ENCODE measurements around the gene ARFGAP1. TPM values are rescaled to one million over a fixed set of nuclear protein-coding genes. Genes with fewer than 3 reads are reported as not detected.

Gene ARFGAP1
- total RNA-seq, 4 donors from 2014 or later: 31.0 to 55.1 (median 36.9) TPM

DNA sequence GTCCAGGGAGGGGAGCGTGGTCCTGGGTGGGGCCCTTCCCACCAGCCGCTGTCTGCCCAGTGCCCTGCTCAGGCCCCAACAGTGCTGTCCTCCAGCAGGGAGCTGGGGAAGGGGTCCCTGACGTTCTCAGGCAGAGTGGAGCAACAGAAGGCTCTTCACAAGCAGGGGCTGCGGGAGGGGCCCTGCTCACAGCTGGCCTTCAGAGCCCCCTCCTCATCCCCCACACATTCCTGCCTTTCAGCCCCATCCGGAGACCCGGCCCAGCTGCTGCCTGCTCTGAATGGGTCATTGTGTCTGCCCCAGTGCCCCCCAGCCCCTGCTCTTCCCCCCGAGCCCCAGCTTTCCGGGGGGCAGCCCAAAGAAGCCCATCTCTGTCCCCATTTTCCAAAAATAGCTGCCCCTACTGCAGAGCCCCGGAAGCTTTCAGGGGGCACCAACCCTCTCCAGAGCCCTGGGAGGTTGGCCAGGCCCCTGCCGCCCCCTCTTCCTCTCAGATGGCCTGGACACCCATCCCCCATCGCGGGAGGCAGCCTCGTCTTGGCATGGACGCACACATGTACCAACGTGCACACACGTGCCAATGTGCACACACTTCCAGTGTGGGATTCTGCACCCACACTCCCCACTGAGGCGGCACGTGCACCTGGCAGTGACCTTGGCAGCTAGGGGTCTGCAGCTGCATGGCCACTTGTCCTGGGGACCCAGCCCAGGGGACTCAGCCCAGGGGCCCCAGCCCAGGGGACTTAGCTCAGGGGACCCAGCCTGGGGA is 24.1 kb downstream of the ARFGAP1 start:
- TF ChIP-seq, protein P1, sequence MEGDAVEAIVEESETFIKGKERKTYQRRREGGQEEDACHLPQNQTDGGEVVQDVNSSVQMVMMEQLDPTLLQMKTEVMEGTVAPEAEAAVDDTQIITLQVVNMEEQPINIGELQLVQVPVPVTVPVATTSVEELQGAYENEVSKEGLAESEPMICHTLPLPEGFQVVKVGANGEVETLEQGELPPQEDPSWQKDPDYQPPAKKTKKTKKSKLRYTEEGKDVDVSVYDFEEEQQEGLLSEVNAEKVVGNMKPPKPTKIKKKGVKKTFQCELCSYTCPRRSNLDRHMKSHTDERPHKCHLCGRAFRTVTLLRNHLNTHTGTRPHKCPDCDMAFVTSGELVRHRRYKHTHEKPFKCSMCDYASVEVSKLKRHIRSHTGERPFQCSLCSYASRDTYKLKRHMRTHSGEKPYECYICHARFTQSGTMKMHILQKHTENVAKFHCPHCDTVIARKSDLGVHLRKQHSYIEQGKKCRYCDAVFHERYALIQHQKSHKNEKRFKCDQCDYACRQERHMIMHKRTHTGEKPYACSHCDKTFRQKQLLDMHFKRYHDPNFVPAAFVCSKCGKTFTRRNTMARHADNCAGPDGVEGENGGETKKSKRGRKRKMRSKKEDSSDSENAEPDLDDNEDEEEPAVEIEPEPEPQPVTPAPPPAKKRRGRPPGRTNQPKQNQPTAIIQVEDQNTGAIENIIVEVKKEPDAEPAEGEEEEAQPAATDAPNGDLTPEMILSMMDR (IDR thresholded peaks at IDR 0.05): no peak
- no peak for TF ChIP-seq POLR2A (IDR thresholded peaks at IDR 0.05)
- 29 to 30% methylated on average over 14 to 18 of the region's 18 CpGs for WGBS, 2 donors
- no peak for DNase-seq (ENCODE audit: low spot score in 2 of 2)
- H3K4me3 ChIP-seq (ENCODE audit: low read depth, poor library complexity, severe bottlenecking): no peak overlapping the region
- intact Hi-C loops (cut with DNase I; ENCODE audit: low total_unique reads): no loop called here

DNA sequence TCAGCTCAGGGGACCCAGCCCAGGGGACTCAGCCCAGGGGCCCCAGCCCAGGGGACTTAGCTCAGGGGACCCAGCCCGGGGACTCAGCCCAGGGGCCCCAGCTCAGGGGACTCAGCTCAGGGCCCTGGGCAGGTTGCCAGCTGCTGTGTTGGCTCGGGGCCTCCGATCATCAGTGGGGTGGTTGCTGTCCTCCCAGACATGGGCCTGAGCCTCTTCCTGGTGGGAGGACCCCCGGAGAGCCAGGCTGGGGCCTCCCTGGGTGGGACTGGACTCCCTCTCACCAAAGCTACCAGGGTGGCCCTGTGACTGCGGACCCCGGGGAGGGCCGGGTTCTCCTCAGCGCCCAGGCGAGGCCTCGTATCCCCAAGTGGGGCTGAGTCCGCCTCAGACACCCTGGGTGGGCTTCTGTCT is 24.8 kb downstream of the ARFGAP1 start:
- H3K4me3 ChIP-seq (ENCODE audit: low read depth, poor library complexity, severe bottlenecking): no peak overlapping the region
- intact Hi-C loops (cut with DNase I; ENCODE audit: low total_unique reads): no loop called here
- TF ChIP-seq, protein P1 (IDR thresholded peaks at IDR 0.05): no peak
- no peak for TF ChIP-seq POLR2A (IDR thresholded peaks at IDR 0.05)
- no peak for DNase-seq (ENCODE audit: low spot score in 2 of 2)
- 57 to 79% methylated on average over 7 to 9 of the region's 11 CpGs for WGBS, 2 donors

DNA sequence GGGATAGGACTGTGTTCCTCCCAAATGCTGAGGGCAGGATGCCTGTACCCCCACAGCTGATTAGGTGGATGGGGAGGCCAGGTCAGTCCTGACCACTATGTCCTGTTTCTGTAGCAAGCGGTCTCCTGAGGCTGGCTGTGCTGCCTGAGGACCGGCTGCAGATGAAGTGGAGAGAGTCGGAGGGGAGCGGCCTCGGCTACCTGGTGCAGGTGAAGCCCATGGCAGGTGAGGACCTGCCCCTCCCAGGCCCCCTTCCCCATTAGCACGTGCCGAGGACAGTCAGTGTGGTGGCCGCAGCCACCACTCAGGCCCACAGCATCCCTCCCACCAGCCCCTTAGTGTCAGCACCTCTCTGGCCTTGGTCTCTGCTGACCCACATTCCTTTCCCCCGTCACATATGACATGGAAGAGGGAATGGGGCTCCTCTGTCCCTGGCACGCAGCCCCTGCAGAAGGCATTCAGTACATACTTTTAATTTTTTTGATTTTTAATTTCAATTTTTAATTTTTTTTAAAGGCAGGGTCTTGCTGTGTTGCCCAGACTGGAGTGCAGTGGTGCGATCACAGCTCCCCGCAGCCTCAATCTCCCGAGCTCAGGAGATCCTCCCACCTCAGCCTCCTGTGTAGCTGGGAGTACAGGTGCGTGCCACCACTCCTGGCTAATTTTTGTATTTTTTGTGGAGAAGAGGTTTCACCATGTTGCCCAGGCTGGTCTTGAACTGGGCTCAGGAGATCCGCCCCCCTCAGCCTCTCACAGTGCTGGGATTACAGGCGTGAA is 25.4 kb downstream of the ARFGAP1 start:
- WGBS, 2 donors: 74 to 85% methylated on average over 12 to 16 of the region's 16 CpGs
- TF ChIP-seq, protein P1 (IDR thresholded peaks at IDR 0.05): no peak
- no peak for TF ChIP-seq POLR2A (IDR thresholded peaks at IDR 0.05)
- intact Hi-C loops (cut with DNase I; ENCODE audit: low total_unique reads): no loop called here

DNA sequence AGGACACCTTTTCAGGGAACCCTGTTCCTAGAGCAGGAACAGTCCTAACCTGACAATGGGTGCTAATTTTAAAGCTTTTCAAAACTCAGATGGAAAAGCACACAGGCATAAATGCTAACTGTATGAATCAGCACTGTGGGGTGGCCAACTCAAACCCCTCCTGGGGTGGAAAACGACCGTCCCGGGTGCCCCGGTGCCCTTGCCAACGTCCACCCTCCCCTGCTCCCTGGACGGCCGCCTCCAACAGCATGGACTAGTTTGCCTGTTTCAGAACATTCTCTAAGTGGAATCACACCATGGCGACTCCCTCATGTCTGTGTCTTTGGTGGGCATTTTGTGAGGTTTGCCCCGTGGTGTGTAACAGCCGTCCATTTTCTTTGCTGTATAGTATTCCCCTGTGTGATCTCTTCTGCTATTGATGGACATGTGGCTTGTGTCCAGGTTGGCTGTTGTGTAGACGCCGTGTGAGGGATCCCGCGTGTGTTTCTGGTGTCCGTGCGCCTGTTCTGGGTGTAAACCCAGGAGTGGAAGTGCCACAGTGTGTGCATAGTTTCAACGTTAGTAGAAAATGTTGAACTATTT is 26.2 kb downstream of the ARFGAP1 start:
- WGBS, 2 donors: 88% methylated on average over 17 of the region's 17 CpGs
- no peak overlapping the region for H3K4me3 ChIP-seq (ENCODE audit: low read depth, poor library complexity, severe bottlenecking)
- intact Hi-C loops (cut with DNase I; ENCODE audit: low total_unique reads): no loop called here
- DNase-seq (ENCODE audit: low spot score in 2 of 2): no peak
- no peak for TF ChIP-seq POLR2A (IDR thresholded peaks at IDR 0.05)
- TF ChIP-seq, protein P1 (IDR thresholded peaks at IDR 0.05): no peak

More for the DNA sequence above, 25.4 kb downstream of the ARFGAP1 start:
- no peak for DNase-seq (ENCODE audit: low spot score in 2 of 2)
- no peak overlapping the region for H3K4me3 ChIP-seq (ENCODE audit: low read depth, poor library complexity, severe bottlenecking)

DNA sequence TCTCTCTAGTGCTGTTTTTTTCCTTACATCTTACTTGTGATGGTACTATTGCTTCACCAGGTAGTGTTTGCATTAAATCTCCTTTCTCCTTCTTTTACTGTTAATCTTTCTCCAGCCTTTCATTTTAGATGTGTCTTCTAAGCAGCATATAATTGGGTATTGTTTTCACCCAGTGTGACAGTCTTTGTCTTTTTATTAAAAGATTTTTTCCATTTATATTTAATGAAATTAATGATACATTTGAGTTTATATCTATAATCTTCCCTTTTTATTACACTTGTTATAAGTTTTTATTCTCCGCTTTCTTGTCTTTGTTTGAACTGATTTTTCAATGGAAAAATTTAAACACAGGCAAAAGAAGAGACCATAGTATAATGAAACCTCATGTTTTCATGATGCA is 29.1 kb downstream of the ARFGAP1 start:
- DNase-seq (ENCODE audit: low spot score in 2 of 2): no peak
- H3K4me3 ChIP-seq (ENCODE audit: low read depth, poor library complexity, severe bottlenecking): no peak overlapping the region
- 96 to 98% methylated on average over 1 of the region's 1 CpG for WGBS, 2 donors
- intact Hi-C loops (cut with DNase I; ENCODE audit: low total_unique reads): no loop called here
- no peak for TF ChIP-seq POLR2A (IDR thresholded peaks at IDR 0.05)
- TF ChIP-seq, protein P1 (IDR thresholded peaks at IDR 0.05): no peak

Measured in lower leg skin (tissue), 4 donors.